ENCODE data around the gene ARRDC4. TPM values are rescaled to one million over a fixed set of nuclear protein-coding genes. Genes with fewer than 3 reads are reported as not detected.

ARRDC4 gene
- total RNA-seq, 1 donor from 2014 or later: 5.5 TPM

- Mint-ChIP-seq H3K9me3 (ENCODE audit: low read depth) (no peaks in the 10 kb centered on the region), H3K4me3 (ENCODE audit: unreplicated experiment) (no peak overlapping the region), H3K4me1 (ENCODE audit: low read depth) (peaks cover 18% of the 10 kb centered on the region), H3K27ac (ENCODE audit: unreplicated experiment) (no peak overlapping the region), H3K27me3 (ENCODE audit: low read depth) (no peaks in the 10 kb centered on the region), H3K36me3 (ENCODE audit: low read depth) (peaks cover 2% of the 10 kb centered on the region)
- no peak for DNase-seq (ENCODE audit: low spot score)
- TF ChIP-seq CTCF (IDR thresholded peaks at IDR 0.05): no peak
Observed at GRCh38 chr15:98009169-98009568, 48.7 kb downstream of the ARRDC4 start.

- Mint-ChIP-seq H3K9me3 (ENCODE audit: low read depth) (no peaks in the 10 kb centered on the region), H3K4me3 (ENCODE audit: unreplicated experiment) (no peak overlapping the region), H3K4me1 (ENCODE audit: low read depth) (peaks cover 15% of the 10 kb centered on the region), H3K36me3 (ENCODE audit: low read depth) (peaks cover 2% of the 10 kb centered on the region), H3K27ac (ENCODE audit: unreplicated experiment) (no peak overlapping the region), H3K27me3 (ENCODE audit: low read depth) (no peaks in the 10 kb centered on the region)
- no peak for DNase-seq (ENCODE audit: low spot score)
- no peak for TF ChIP-seq CTCF (IDR thresholded peaks at IDR 0.05)
Observed at GRCh38 chr15:98009971-98010370, 49.5 kb downstream of the ARRDC4 start.

DNA sequence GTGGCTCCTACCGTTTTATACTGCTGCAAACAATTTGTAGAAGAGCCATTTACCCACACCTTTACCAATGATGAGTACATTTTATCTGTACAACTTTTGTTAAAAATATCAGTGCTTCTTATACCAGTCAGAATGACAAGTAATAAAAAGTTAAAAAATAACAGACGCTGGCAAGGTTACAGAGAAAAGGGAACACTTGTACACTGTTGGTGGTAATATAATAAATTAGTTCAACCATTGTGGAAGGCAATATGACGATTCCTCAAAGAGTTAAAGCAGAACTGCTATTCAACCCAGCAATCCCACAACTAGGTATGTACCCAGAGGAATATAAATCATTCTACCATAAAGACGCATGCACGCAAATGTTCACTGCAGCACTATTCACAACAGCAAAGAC lies 51.9 kb downstream of the ARRDC4 start:
- Mint-ChIP-seq H3K36me3 (ENCODE audit: low read depth) (peaks cover 2% of the 10 kb centered on the region), H3K27ac (ENCODE audit: unreplicated experiment) (no peak overlapping the region), H3K9me3 (ENCODE audit: low read depth) (no peaks in the 10 kb centered on the region), H3K4me3 (ENCODE audit: unreplicated experiment) (no peak overlapping the region), H3K4me1 (ENCODE audit: low read depth) (peaks cover 10% of the 10 kb centered on the region), H3K27me3 (ENCODE audit: low read depth) (no peaks in the 10 kb centered on the region)
- TF ChIP-seq CTCF (IDR thresholded peaks at IDR 0.05): no peak
- no peak for DNase-seq (ENCODE audit: low spot score)

DNA sequence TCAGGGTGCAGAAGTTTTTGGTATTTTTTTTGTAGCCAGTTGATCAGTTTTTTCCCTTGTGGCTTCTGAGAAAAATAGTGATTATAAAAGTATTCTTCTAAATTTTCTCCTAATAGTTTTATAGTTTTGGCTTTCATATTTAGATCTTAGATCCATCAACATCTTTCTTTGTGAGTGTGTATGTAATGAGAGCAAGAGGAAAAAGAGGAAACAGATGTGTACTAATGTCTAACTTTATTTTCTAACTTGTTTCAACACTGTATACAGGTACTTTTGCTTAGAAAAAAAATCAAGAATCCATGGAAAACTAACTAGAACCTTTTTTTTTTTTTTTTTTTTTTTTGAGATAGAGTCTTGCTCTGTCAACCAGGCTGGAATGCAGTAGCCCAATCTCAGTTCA lies 53.1 kb downstream of the ARRDC4 start:
- H3K27me3 Mint-ChIP-seq (ENCODE audit: low read depth): no peaks in the 10 kb centered on the region
- TF ChIP-seq CTCF (IDR thresholded peaks at IDR 0.05): no peak
- H3K4me1 Mint-ChIP-seq (ENCODE audit: low read depth): no peaks in the 10 kb centered on the region
- no peak overlapping the region for H3K27ac Mint-ChIP-seq (ENCODE audit: unreplicated experiment)
- H3K4me3 Mint-ChIP-seq (ENCODE audit: unreplicated experiment): no peak overlapping the region
- no peak for DNase-seq (ENCODE audit: low spot score)
- no peaks in the 10 kb centered on the region for H3K9me3 Mint-ChIP-seq (ENCODE audit: low read depth)
- peaks cover 2% of the 10 kb centered on the region for H3K36me3 Mint-ChIP-seq (ENCODE audit: low read depth)

GRCh38 chr15:98017150-98017964 lies 56.9 kb downstream of the ARRDC4 start:
- no peak overlapping the region for H3K4me3 Mint-ChIP-seq (ENCODE audit: unreplicated experiment)
- DNase-seq (ENCODE audit: low spot score): no peak

More at GRCh38 chr15:98017150-98017964, 56.9 kb downstream of the ARRDC4 start:
- no peak for TF ChIP-seq CTCF (IDR thresholded peaks at IDR 0.05)
- Mint-ChIP-seq H3K4me1 (ENCODE audit: low read depth) (no peaks in the 10 kb centered on the region), H3K36me3 (ENCODE audit: low read depth) (no peaks in the 10 kb centered on the region), H3K27me3 (ENCODE audit: low read depth) (peaks cover 3% of the 10 kb centered on the region), H3K9me3 (ENCODE audit: low read depth) (no peaks in the 10 kb centered on the region), H3K27ac (ENCODE audit: unreplicated experiment) (no peak overlapping the region)
